Renal cortical epithelial cell (primary cell): Measurements from ENCODE around the gene ABLIM2. TPM values are rescaled to one million over a fixed set of nuclear protein-coding genes. Genes with fewer than 3 reads are reported as not detected.
A peak's percentile ranks its signal among the peaks of the same experiment; 100 is the strongest.

Experiments
- DNase-seq: peaks from one replicate; pipeline ENCODE4 v3.0.0-alpha.2; 2011; ENCODE audit warnings: low read depth
- total RNA-seq: library from RNA; depleted of rRNA; stranded (reverse); fragments of >200 nt; gene quantifications from 2 replicates; pipeline ENCODE4 v1.2.3, GENCODE V29; 2014

Gene ABLIM2
- total RNA-seq, 1 donor from 2014 or later, result 6.1 TPM

DNA sequence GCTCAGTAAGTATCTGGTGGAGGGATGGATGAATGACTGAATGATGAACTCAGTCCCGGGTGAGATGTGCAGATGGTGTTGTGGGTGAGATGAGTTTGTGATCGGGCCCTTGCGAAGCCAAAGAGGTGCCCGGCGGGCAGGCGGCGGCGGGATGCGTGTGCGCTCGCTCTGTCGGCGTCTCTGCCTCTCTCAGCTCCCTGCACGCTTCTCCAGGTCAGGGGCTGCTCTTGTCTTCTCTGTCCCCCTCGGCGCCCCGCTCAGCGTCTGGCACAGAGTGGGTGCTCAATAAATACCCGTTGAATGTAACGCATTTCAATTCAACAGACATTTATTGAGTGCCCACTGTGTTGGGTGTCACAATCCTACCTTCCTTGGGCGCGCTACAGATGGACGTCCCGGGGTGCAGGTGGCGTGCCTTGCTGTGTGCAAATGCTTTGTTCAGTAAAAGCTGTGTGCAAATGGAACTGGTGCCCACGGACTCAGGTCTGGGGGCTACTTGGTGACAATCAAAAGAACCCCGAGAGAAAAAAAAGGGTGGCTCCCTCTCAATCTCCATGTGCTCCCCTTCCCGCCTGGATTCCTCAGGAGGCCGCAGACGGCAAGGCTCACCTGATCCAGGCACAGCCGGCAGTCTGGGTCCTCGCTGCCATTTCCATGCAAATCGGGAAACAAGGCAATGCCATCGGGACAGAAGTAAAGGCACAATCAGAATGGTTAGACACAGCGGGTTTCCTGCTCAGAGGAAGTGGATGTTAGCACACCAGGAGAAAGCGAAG, 153.4 kb downstream of the ABLIM2 start:
- DNase-seq, result no peak

DNA sequence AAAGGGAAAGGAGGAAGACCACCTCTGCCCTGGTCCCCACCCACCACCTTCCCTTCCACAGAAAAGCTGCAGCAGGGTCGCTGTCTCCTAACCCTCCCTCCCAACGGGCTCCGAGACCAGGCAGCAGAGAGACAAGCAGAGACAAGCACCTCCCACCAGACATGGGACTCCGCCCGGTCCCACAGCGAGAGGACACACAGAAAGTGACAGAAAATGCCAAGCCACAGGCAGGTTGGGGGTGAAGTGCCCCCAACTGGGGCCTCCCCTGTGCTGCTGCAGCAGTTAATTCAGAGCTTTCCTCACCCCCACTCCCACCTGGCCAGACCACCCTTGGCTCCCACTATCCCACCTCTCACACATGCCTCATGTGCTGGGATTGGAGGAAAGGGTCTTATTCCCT, 154.5 kb downstream of the ABLIM2 start:
- no peak for DNase-seq

DNA sequence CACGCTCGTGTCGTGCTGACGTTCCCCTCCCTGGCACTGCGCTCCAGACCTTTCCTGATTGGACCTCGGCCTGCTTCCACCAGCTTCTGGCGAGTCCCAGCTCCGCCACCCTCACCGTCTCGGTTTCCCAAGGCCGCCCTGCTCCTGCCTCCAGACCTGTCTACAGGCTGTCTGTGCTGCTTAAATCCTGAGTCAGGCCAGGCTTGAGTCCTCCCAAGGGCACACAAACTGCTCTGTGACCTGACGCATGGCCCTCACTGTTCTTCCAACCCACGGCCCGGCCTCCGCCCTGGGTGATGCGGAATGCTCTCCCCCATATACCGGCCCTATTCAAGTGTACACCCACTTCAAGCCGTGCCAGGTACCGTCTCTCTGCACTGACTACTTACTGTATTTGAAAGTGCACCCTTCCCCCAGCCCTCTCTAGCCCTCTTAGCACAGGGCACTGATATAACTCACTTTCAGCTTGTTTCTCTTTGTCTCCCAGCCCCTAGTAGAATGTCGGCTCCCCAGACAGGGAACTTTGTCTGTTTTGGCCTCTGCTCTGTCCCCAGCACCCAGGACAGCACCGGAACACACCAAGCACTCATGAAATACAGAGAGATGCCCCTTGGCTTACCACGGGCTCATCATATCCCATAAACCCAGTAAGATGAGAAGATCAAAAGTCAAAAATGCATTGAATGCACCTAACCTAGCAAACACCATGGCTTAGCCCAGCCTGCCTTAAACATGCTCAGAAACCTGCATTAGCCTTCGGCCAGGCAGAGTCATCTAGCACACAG, 155.9 kb downstream of the ABLIM2 start:
- DNase-seq, result no peak

DNA sequence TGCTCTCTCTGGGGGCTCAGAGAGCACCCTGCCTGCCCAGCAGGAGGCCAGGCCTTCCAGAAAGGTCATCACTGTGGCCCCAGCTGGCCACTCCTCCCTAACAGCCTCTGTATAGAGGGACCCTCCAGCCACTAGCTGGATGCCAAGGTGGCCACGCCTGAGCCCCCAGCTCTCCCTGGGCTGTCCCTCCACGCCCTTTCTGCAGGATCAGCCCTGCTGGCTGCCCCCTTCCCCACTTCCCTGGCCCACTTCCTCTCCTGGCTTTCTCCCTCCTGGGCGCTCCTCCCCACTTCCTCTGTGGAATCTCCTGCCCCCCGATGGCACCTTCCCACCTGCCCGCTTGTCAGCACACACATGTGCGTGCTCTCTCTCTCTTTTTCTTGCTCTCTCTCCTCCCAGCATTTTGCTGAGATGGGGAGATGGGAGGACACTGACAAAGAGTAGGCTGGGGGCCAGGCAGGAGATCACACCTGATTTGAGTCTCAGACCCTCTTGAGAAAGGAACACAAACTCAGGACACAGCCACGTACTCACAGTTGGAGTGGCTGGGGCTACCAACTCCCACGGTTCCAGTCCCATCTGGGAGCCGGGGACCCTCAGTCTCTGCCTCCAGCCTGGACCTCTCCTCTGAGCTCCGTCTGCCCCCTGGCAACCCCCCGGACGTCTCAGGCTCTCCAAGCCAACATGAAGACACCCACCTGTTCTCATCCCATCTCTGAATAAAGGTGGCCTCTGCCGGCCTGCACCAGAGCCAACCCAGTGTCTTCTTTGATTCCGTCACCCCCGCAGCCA, 156.9 kb downstream of the ABLIM2 start:
- DNase-seq, result no peak

DNA sequence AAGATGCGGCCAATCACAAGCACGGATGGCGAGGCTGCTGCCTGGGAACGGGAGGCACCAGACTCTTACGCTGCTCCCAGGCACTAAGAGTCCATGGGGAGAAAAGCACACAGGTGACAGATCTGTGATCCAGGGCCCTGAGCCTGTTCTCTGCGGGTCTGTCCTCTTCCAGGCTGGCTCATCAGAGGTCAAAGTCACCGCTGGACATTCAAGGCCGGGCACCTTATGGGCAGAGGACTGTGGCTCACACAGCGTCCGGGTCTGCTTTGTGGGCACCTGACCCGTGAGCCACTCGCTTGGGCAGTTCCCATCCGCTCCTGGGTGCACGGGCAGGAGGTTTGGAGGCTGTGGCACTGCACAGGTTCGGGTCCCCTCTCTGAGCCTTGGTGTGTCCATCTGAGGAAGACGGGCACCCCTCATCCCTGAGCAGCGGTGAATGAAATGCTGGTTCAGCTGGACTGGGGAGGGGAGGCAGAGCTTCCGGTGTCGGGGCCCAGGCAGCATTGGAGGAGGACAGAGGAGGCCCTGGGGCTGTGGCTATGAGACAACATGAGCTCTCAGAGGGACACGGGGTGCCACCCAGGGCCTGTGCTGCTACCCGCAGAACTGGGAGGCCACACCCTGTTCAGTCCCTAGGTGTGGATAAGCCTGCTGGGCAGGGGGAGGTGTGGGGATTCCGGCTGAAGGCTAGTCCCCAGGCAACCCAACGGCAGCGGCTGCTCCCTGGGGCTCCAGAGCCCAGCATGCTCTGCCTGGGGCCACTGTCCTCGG, 157.7 kb downstream of the ABLIM2 start:
- DNase-seq, result no peak

DNA sequence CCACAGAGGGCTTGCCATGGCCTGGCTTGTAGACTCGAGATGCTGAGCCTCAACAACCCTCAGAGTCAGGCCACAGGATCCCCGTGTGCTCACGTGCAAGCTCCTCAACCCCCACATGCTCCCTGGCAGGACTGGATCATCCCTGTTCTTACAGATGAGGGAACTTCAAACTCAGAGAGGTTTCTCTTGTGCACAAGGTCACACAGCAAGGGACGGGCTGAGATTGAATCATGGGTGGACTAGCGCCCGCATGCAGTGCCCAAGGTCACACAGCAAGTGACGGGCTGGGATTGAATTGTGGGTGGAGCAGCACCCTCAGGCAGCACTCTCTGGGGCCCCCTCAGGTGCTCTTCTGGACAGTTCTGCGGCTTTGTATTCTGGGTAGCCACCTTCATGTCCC, 158.4 kb downstream of the ABLIM2 start:
- DNase-seq, result no peak

DNA sequence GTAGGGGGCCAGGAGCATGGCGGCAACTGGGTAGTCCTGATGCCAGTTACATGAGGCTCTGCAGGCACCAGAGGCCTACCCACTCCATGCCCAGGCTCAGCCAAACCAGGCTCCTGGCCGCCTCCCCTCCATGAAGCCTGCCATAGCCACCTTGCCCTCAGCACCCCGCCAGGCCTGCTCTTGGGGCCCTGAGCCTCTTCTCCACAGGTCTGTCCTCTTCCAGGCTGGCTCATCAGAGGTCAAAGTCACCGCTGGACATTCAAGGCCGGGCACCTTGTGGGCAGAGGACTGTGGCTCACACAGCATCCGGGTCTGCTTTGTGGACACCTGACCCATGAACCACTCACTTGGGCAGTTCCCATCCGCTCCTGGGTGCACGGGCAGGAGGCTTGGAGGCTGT, 158.9 kb downstream of the ABLIM2 start:
- DNase-seq, result no peak

DNA sequence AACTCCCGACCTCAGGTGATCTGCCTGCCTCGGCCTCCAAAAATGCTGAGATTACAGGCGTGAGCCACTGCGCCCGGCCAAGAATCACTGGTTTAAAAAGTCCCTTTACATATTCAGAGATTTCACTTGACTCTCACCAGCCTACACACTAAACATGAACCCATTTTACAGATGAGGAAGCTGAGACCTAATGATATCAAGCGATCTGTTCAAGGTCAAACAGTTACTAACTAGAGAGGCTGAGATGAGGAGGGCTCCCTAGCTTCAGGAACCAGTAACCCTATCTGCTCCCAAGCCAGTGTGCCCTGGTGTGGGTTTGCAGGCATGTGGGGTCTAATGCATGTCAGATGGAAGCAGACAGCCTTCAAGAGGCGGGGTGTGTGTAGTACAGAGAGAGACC, 159.3 kb downstream of the ABLIM2 start:
- DNase-seq, result no peak

DNA sequence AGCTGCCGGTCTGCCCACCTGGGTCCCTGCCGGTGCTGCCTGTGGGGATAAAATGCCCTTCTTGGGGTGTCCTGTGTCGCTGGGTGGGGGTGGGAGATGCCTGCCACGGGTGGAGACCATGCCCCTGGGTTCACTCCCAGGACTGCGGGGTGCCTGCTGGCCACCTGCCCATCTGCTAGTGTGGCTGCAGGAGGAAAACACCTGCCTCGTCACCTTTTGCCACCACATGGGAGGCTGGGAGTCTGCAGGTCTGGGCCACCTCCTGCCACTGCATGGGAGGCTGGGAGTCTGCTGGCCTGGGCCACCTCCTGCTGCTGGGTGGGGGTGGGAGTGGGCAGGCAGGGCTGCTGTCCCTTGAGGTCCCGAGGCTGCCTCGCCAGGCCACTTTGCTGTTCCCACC, 160.2 kb downstream of the ABLIM2 start:
- DNase-seq, result no peak

DNA sequence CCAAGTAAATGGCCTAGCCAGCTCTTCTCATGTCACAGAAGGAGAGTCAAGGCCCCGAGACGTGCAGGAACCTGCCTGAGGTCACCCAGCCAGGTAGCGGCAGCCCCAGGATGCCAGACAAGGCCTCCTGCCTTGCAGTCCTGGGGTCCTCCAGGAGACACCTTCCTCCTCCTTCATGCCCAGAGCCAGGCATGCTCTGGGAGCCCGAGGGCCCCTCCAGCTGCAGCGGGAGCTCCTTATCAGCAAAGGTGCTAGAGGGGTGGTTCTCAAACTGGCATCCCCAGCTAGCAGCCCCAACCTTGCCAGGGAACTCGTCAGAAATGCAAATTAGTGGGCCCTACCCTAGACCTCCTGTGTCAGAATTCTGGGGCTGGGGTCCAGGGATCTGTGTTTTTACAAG, 162.7 kb downstream of the ABLIM2 start:
- no peak for DNase-seq

DNA sequence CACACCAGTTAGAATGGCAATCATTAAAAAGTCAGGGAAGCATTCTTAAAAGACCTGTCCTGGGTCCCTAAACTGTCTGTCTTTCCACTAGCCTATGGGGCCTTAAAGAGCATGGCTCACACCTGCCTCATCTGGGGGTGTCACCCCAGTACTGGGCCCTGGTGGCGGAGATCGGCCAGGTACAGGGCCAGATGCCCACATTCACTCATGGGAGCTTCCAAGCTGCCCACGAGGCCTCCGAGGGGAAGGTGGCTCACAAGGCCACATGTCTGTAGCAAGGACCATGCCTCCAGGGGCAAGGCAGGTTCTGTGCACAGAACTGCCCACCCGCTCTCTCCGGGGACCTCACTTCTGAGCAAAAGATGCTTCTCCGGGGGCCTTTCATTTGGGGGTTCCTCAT, 163.5 kb downstream of the ABLIM2 start:
- DNase-seq, result no peak

DNA sequence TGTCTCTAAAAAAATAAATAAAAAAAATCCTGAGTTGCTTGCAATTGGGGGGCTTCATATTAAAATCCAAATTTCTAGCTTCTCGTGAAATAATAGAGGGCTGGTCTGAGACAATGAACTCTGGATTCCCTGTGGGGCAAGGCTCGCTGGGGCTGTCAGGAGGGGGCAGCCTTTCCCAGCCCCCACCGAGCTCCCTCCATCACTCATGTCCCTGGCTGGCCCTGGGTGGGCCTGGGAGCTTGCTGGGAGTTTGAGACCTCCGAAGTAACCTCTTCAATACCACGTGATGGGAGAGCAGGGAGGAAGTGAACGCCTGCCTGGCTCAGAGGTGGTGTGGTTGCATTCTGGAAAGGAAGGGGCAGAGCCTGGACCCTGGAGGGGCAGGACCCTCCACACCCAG, 164.9 kb downstream of the ABLIM2 start:
- DNase-seq, result no peak

DNA sequence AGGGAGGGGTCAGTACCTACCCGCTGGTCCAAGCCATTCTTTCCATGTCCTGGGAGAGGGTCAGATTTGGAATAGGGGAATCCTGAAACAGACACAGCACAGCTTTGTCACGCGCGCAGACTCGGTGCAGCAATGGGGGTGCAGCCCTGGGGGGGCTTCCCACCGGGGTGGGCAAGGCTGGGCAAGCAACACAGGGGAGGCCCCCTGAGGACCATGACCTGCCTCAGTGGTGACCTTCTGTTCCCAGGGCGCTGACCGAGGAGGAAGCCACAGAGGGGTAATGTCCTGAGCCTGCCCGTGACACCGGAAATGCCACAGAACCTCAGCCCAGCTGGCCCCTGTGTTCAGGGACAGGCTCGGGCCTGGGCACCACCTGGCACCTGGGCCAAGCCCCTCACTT, 165.8 kb downstream of the ABLIM2 start:
- DNase-seq, result no peak

DNA sequence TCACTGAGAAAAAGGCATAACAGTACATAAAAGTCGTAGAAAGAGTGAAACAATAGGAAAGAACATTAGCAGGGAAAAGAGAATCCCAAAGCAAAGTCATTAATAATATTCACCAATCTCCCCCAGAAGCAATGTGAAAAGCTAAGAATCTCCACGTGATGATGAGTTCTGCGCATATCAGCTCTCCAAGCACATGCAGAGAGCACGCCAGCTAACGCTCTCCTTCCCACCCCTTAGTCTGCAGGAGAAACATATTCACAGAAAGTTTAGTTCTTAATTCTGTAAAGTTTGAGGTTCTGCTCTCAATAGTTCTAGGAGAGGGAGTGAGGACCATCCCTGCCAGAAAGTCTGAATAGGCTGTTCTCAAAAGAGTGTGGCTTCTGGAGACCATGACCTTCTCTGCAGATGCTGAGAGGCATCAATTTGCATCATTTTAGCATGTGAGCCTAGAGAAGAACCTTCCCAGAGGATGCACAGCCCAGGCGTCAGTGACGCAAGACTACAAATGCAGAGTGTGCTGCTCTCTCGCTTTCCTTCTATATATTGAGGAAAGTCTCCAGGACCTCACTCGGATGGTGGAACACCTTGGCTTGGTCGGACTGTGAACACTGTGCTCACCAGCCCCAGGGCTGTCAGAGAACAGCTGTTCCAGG, 167.7 kb downstream of the ABLIM2 start:
- DNase-seq, result no peak

DNA sequence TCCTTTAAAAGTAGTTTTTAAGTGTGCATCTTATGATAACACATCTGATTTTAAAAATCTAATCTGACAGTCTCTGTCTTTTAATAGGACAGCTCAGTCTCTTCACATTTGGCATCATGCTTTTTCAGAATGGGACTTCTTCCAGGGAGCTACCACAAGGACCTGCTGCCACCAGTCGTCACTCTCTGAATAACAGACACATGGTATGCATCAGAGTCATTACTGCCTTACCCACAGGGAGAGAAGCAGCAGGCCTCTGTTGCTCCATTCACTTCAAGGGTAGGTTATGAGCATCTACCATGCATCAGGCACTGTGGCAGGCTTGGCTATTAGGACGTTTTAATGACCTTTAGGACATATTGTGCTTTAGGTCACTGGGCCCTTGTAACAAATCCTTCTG, 169.0 kb downstream of the ABLIM2 start:
- DNase-seq, result no peak

DNA sequence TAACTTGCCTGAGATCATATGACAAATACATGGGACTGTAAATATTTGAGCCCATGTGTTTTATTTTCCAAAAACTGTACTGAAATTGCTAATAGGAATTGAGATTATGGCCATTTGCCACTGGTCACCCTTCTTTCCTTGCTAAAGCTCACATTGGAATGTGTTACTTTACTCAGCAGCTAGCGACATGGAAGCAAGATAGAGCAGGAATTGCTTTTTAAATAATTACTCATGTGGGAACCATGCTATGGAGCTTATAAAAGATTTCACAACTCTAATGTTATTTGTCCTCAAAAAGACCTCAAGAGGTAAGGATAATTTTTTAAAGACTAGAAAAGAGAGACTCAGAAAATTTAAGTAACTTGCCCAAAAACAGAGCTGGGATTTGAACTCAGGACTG, 170.2 kb downstream of the ABLIM2 start:
- peak; percentile 24 for DNase-seq

DNA sequence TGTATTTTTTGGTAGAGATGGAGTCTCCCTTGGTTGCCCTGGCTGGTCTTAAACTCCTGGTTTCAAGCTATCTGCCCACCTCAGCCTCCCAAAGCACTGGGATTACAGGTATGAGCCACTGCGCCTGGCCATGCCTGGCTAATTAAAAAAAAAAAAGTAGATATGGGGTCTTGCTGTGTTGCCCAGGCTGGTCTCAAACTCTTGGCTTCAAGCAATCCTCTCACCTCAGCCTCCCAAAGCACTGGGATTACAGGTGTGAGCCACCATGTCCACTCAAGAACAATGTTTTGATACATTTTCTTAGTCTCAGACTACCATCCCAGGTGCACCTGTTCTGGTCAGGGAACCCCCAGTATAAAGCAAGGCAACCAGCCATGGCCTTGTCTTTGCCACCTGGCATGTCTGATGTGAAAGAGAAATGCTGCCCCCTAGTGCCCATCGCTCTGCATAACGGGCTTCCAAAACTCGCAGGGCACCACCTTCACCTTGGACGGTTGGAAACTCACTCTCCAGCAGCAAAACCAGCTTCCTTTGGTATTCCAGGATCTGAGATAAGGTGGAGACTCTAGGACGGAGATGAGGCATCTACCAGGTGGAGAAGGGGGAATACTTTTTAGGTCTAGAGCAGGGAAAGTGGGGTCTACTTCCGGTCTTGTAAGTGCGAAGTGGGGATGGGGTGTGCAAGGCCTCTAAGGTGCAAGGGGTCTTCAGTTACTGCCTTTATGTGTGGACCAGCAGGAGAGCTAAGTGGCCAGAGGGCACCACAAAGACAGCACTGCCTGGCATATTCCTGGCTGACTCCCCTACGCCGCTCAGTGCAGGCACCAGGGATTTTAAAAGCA, 171.2 kb downstream of the ABLIM2 start:
- DNase-seq, result peak; percentile 53

DNA sequence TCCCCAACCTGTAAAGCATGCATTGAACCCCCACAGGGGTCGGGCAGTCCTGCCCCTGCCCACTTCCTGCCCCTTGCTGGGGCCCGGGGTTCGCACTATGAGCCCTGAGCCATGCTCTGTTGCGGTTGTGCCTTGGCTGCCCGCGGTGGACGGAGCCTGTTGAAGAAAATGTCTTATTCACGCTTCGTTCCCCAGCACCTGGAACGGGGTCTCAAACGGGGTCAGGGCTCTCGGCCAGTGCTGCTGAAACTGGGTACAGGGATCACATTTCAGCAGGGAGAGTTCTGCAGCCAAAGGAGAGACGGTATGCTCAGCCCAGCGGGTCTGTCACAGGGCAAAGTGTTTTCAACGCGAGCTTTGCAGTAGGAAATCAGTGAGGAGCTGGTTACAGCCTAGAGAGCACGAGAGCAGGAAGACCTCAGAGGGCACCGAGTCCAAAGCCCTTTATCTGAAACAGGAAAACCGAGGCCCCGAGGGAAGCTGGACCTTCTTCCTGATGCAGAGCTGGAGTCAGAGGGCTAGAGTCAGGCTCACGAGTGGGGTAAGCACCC, 172.6 kb downstream of the ABLIM2 start:
- peak; percentile 35 for DNase-seq

DNA sequence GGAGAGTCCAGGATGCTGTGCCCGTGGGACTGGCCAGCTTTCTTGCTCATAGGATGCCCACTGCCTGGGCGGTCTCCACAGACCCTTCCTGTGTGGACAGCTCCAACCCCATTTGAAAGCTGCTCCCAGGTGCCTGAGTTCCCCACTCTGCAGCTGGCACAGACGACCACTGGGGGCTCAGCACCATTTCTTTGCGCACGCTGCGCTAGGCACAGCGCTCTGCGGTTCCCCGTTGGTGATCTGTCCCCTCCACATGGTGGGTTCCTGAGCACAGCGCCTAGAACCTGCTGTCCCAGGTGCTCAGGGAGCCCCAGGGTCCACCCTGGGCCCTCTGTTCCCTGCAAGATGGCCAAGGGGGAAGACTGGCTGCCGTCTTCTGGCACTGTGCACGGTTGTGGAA, 173.5 kb downstream of the ABLIM2 start:
- no peak for DNase-seq

DNA sequence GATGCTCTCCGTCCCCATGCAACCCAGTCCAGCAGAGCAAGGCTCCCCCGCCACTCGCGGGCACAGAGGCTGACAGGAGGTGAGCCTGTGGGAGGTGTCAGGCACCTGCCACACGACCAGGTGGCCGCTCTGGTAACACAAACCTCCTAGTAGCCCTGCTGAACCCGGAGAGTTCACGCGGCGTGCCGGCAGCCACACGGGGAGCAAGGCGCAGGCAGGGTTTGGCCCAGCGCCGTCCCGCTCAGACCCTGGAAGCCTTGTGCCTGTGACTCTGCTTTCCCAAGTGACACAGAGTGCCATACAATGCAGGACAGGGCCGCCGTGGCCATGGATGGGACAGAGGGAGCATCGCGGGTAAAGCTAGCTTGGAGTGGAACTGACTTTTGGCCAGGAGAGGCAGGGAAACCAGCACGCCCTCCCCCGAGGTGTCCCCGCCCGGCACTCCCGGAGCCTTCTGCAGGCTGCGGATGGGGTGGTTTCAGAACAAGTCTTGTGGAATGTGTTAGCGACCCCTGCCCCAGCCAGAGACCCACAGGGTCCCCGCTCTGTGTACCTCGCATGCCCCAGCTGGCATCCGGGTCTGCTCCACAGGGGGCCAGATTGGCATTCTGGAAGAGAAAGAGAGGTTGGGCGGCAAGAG, 174.2 kb downstream of the ABLIM2 start:
- no peak for DNase-seq
